ENCODE results near the gene MLLT6. TPM values are rescaled to one million over a fixed set of nuclear protein-coding genes. Genes with fewer than 3 reads are reported as not detected.

The MLLT6 gene
- total RNA-seq, 1 experiment from 2014 or later: 48.0 TPM

GRCh38 chr17:38721802-38722201 lies 16.7 kb downstream of the MLLT6 start:
- ATAC-seq (no peak), DNase-seq (ENCODE audit: low spot score) (no peak)
- H3K27ac Mint-ChIP-seq: no peak overlapping the region
- TF ChIP-seq ZNF532 (CRISPR knock-in tag; IDR thresholded peaks at IDR 0.05; ENCODE audit: borderline replicate concordance) (no peak), EMX1 (CRISPR knock-in tag; IDR thresholded peaks at IDR 0.05) (no peak), ZNF396 (CRISPR knock-in tag; IDR thresholded peaks at IDR 0.05; ENCODE audit: borderline replicate concordance) (no peak), HMGA2 (CRISPR knock-in tag; IDR thresholded peaks at IDR 0.05) (no peak), ZNF416 (CRISPR knock-in tag; IDR thresholded peaks at IDR 0.05) (no peak), FOXP4 (CRISPR knock-in tag; IDR thresholded peaks at IDR 0.05) (no peak), SMAD4 (CRISPR knock-in tag; IDR thresholded peaks at IDR 0.05) (no peak), CREB1 (CRISPR knock-in tag; IDR thresholded peaks at IDR 0.05) (no peak), TEAD1 (CRISPR knock-in tag; IDR thresholded peaks at IDR 0.05) (no peak), NR1H2 (CRISPR knock-in tag; IDR thresholded peaks at IDR 0.05) (no peak)
- TF ChIP-seq, protein P1, sequence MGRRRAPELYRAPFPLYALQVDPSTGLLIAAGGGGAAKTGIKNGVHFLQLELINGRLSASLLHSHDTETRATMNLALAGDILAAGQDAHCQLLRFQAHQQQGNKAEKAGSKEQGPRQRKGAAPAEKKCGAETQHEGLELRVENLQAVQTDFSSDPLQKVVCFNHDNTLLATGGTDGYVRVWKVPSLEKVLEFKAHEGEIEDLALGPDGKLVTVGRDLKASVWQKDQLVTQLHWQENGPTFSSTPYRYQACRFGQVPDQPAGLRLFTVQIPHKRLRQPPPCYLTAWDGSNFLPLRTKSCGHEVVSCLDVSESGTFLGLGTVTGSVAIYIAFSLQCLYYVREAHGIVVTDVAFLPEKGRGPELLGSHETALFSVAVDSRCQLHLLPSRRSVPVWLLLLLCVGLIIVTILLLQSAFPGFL (CRISPR knock-in tag; IDR thresholded peaks at IDR 0.05; ENCODE audit: borderline replicate concordance): no peak
- TF ChIP-seq, protein P2, sequence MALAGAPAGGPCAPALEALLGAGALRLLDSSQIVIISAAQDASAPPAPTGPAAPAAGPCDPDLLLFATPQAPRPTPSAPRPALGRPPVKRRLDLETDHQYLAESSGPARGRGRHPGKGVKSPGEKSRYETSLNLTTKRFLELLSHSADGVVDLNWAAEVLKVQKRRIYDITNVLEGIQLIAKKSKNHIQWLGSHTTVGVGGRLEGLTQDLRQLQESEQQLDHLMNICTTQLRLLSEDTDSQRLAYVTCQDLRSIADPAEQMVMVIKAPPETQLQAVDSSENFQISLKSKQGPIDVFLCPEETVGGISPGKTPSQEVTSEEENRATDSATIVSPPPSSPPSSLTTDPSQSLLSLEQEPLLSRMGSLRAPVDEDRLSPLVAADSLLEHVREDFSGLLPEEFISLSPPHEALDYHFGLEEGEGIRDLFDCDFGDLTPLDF (CRISPR knock-in tag; IDR thresholded peaks at IDR 0.05): no peak
- TF ChIP-seq, protein P3, sequence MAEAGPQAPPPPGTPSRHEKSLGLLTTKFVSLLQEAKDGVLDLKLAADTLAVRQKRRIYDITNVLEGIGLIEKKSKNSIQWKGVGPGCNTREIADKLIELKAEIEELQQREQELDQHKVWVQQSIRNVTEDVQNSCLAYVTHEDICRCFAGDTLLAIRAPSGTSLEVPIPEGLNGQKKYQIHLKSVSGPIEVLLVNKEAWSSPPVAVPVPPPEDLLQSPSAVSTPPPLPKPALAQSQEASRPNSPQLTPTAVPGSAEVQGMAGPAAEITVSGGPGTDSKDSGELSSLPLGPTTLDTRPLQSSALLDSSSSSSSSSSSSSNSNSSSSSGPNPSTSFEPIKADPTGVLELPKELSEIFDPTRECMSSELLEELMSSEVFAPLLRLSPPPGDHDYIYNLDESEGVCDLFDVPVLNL (CRISPR knock-in tag; IDR thresholded peaks at IDR 0.05; ENCODE audit: borderline replicate concordance, low read depth): no peak
- TF ChIP-seq, protein P4, sequence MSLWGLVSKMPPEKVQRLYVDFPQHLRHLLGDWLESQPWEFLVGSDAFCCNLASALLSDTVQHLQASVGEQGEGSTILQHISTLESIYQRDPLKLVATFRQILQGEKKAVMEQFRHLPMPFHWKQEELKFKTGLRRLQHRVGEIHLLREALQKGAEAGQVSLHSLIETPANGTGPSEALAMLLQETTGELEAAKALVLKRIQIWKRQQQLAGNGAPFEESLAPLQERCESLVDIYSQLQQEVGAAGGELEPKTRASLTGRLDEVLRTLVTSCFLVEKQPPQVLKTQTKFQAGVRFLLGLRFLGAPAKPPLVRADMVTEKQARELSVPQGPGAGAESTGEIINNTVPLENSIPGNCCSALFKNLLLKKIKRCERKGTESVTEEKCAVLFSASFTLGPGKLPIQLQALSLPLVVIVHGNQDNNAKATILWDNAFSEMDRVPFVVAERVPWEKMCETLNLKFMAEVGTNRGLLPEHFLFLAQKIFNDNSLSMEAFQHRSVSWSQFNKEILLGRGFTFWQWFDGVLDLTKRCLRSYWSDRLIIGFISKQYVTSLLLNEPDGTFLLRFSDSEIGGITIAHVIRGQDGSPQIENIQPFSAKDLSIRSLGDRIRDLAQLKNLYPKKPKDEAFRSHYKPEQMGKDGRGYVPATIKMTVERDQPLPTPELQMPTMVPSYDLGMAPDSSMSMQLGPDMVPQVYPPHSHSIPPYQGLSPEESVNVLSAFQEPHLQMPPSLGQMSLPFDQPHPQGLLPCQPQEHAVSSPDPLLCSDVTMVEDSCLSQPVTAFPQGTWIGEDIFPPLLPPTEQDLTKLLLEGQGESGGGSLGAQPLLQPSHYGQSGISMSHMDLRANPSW (CRISPR knock-in tag; conservative IDR thresholded peaks at IDR 0.05; ENCODE audit: low read depth): no peak
- TF ChIP-seq, protein P5, sequence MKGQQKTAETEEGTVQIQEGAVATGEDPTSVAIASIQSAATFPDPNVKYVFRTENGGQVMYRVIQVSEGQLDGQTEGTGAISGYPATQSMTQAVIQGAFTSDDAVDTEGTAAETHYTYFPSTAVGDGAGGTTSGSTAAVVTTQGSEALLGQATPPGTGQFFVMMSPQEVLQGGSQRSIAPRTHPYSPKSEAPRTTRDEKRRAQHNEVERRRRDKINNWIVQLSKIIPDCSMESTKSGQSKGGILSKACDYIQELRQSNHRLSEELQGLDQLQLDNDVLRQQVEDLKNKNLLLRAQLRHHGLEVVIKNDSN (CRISPR knock-in tag; IDR thresholded peaks at IDR 0.05): no peak
- no peak overlapping the region for H3K4me3 Mint-ChIP-seq
- no peaks in the 10 kb centered on the region for H3K36me3 Mint-ChIP-seq
- H3K9me3 Mint-ChIP-seq: no peaks in the 10 kb centered on the region
- POLR2A ChIA-PET: interaction anchor here (0.6 to 0.7 kb wide), 2 partner anchors 66 to 163 kb away, joined by 3 to 10 read pairs; no protein-coding TSS in a partner anchor
- peaks cover 12% of the 10 kb centered on the region for H3K27me3 Mint-ChIP-seq (ENCODE audit: low read depth)
- CTCF ChIA-PET: interaction anchor here (5.0 kb wide), 1 partner anchor 13 kb away, joined by 37 read pairs; no protein-coding TSS in a partner anchor
- peaks cover 26% of the 10 kb centered on the region for H3K4me1 Mint-ChIP-seq
